ENCODE data around the gene CERT1. TPM values are rescaled to one million over a fixed set of nuclear protein-coding genes. Genes with fewer than 3 reads are reported as not detected.

Gene CERT1
- total RNA-seq, 1 experiment from 2014 or later, result 6.8 TPM

DNA sequence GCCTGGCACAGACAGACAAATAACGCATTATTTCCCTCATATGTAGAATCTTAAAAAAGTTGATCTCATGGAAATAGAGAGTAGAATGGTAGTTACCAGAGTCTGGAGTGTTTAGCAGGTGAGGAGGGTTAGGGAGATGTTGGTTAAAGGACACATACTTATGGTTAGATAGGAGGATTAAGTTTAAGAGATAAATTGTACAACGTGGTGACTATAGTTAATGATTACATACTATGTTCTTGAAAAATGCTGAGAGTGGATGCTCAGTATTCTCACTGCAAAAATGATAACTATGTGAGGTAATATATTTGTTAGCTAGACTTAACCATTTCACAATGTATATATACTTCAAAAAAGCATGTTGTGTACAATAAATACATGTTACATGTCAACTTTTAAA, 38.0 kb downstream of the CERT1 start:
- no peak for DNase-seq (ENCODE audit: low spot score)

- no peak for DNase-seq (ENCODE audit: low spot score)
These were observed 38.5 kb downstream of the CERT1 start for GRCh38 chr5:75472973-75473372.

- no peak for DNase-seq (ENCODE audit: low spot score)
These were observed 40.2 kb downstream of the CERT1 start for GRCh38 chr5:75471193-75471592.

DNA sequence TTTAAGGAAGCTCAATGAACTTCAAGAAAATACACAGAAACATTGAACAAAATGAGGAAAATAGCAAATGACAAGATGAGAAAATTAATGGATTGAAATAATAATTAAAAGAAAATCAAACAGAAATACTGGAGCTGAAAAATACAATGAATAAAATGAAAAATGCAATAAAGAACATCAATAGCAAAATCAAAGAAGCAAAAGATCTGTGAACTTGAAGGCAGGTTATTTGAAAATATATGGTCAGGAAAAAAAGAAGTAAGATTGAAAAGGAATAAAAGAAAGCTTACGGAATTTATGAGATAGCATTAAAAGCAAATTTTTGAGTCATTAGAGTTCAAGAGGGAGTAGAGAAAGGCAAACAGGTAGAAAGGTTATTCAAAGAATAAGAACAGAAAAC, 42.4 kb downstream of the CERT1 start:
- DNase-seq (ENCODE audit: low spot score), result no peak

DNA sequence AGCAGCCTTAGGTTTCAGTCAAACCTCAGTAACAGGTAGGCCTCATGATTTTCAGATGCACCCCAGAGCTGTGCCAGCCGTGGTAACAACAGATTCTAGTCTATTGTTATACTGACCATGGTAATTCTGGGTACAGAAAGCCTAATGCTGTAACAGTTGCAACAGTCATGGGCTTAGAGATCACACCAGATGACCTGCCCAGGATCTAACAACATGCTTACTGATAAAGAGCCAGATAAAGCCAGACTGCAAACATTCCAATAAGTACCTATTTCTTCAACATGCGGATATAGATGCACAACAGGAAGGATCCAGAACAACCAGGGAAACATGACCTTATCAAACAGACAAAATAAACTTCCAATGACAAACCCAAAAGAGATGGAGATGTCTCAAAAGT, 42.8 kb downstream of the CERT1 start:
- no peak for DNase-seq (ENCODE audit: low spot score)

DNA sequence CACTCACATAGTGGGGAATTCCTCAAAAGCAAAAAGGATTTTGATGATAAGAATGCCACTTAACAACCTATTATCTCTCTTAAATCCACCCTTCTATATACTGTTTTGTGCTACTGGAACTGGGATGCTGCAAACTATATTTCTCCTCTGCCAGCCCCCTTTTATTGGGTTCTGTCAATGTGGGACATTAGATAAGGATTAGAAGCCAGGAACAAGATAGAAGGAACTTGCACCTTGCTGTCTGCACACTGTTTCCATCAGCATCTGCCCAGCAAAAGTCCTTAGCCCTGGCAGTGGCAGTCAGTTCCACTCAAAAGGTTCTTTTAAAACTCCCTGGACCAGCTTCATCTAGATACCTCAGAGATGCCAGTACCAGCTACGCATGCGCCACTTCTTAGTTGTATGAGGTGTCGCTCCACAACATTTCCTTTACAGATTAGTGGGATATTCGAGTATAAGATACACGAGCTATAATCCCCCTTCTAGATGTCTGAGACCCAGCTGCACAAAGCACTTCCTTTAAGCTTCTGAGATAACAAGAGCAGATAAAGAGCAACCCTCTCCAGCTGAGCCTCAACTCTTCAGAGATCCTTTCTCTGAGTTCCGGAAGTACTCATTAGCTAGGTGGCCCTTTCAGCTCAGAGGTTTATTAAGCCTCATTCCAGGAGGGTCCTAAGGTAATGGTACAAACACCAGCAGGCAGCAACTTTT, 45.3 kb downstream of the CERT1 start:
- DNase-seq (ENCODE audit: low spot score), result no peak

DNA sequence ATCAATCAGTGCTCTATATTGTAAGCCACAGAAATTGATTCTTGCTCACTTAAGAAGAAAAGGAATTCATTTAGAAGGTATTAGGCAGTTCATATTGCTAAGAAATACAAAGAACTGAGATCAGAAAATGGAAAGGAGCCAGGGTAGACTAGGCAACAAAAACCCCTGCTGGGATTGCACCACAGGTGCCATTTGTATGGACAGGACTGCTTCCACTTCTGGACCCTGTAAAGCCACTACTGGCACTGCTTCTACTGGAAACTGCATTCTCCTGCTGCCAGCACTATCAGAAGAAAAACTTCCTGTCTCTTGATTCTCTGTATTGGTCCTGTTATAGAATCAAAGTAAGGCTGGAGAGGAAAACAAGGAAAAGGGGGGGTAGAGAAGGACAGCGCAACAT, 45.9 kb downstream of the CERT1 start:
- DNase-seq (ENCODE audit: low spot score), result no peak

DNA sequence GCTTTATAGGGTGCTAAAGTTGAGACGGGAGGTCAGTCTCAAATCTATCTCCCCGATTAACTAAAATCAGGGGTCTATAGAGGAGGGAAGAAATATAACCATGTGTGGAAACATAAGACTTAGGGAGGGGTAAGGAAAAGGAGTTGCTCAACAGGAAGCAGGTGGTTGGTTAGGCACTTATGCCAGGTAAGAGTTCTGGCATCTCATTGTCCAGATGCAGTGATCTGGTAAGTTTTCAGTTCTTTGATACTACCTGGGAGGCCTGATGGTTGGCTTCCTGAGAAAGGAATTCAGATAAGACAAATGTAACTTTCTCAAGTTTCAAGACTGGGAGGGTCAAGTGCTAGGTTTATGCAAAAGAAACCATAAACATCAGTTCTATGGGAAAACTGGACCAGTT, 47.7 kb downstream of the CERT1 start:
- no peak for DNase-seq (ENCODE audit: low spot score)

GRCh38 chr5:75461679-75462078, 49.8 kb downstream of the CERT1 start:
- DNase-seq (ENCODE audit: low spot score), result no peak

GRCh38 chr5:75460942-75461610, 50.4 kb downstream of the CERT1 start:
- no peak for DNase-seq (ENCODE audit: low spot score)

GRCh38 chr5:75460532-75460931, 50.9 kb downstream of the CERT1 start:
- DNase-seq (ENCODE audit: low spot score), result no peak

GRCh38 chr5:75457691-75458090, 53.7 kb downstream of the CERT1 start:
- DNase-seq (ENCODE audit: low spot score), result no peak

DNA sequence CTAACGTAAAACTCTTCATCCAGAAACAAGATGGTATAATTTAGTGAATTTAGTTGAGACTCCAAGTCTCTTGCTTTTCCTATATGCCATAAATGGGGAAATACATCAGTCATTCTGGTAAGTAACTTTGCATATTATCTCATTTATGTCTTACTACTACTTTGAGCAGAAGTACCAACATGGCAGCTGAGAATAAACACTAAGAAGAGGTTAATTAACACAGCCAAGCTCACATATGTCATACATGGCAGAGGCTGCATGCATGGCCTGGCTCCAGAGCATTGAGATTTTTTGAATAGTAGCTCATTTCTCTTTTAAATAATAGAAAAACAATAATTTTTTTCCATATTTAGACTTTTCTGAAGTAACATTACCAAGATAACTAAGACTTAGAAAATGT, 54.3 kb downstream of the CERT1 start:
- no peak for DNase-seq (ENCODE audit: low spot score)

DNA sequence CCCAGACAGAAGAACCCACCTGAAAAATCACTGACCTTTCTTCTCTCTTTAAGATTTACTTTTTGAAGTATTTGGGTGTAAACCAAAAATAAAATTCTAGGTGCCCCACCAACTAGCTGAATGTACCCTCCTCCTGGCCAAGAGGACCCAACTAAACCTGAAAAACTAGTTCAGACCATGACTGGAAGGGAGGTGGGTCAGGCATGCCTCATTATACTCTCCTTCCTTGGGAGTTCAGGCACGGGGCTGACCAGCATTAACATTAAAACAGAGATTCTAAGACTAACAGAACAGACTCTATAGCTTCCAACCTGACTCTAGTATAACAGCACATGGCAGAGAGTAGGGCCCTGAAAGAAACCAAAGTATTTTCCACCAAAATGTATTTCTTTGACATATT, 61.4 kb downstream of the CERT1 start:
- DNase-seq (ENCODE audit: low spot score), result no peak

DNA sequence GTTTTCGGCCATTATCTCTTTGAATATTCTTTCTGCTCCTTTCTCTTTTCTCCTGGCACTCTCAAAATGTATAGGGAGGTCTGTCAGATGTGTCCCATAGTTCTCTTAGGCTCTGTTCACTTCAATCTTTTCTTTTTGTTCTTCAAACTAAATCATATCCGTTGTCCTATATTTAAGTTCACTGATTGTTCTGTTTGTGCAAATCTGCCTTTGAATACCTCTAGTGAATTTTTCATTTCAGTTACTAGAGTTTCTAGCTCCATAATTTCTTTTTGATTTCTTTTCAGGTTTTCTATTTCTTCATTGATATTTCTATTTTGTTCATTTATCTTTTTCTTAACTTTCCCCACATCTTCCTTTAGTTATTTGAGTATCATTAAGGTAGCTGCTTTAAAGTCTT, 65.4 kb downstream of the CERT1 start:
- no peak for DNase-seq (ENCODE audit: low spot score)

GRCh38 chr5:75441560-75441959, 69.9 kb downstream of the CERT1 start:
- no peak for DNase-seq (ENCODE audit: low spot score)

GRCh38 chr5:75439276-75439675, 72.2 kb downstream of the CERT1 start:
- no peak for DNase-seq (ENCODE audit: low spot score)

DNA sequence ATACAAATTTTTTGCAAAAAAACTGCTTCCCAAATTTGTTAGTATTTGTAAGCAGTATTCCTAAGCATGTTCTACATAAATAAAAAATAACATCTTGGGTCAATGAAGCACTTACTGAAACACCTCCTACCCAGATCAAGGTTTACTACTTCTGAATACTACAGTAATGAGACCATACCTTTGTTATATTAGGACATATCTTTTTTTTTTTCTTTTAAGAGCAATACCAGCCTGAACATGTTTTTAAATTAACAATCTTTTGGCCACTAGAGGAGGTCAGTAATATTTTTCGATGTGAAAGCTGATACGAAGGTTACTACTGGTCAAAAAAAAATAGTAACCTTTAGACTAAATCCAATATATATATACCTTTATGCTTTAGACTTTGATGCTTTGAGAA, 72.7 kb downstream of the CERT1 start:
- DNase-seq (ENCODE audit: low spot score), result no peak

- no peak for DNase-seq (ENCODE audit: low spot score)
These were observed 76.3 kb downstream of the CERT1 start for GRCh38 chr5:75435096-75435495.

GRCh38 chr5:75433814-75434506, 77.5 kb downstream of the CERT1 start:
- no peak for DNase-seq (ENCODE audit: low spot score)

GRCh38 chr5:75414241-75414640, 97.2 kb downstream of the CERT1 start:
- DNase-seq (ENCODE audit: low spot score), result no peak

DNA sequence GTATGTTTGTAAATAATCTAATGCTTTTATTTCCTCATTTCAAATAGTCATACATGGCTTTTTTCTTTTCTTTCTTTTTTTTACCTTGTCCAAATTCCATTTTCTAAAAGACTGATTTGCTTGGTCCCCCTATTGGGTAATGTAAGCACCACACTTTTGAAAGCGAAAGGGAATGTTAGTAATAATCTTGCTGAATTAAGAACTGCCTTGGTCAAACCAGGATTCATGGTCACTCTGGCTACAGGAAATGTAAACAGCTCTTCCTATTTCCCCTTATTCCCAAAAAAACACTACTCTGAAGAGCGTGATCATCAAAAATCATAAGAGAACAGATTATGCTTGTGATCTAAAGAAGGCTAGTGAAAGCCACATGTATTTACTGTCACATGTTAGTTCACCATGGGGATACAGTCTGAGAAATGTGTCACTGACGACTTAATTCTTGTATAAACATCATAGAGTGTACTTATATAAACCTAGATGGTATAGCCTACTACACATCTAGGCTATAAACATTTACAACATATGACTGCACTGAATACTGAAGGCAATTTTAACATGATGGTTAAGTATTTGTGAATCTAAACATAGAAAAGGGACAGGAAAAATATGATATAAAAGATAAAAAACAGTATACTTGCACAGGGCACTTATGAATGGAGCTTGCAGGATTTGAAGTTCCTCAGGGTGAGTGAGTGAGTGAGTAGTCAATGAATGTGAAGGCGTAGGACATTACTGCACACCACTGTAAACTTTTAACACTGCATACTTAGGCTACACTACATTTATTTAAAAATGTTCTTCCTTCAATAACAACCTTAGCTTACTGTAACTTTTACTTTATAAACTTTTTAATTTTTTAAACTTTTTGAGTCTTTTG, 99.1 kb downstream of the CERT1 start:
- DNase-seq (ENCODE audit: low spot score), result peak; percentile 4

All from HT-29 (cell line).